ENCODE measurements around the gene SRSF11.

GRCh38 chr1:70277875-70278274, 56.7 kb downstream of the SRSF11 start:
- TF ChIP-seq CTCF (conservative IDR thresholded peaks at IDR 0.05; ENCODE audit: low read length), result no peak
- TF ChIP-seq EZH2phosphoT487 (IDR thresholded peaks at IDR 0.05; ENCODE audit: borderline replicate concordance), result no peak
